Esophagus muscularis mucosa (tissue), 3 donors: ENCODE measurements around the gene PLIN4.

Experiments used
- CTCF ChIP-seq, 3 experiments: fragments of 200-600 bp in 2 of 3; fragments of 450-650 bp in 1 of 3; sonication (generic) in 2 of 3; IDR thresholded peaks; one replicate each; pipeline ENCODE4 v1.5.1; 2017 to 2019; ENCODE audit warnings: antibody characterized with exemption in 3 of 3, mild to moderate bottlenecking in 2 of 3, moderate library complexity in 1 of 3
- POLR2A ChIP-seq: fragments of 450-650 bp; IDR thresholded peaks from one replicate; pipeline ENCODE4 v1.6.1; 2017; ENCODE audit warnings: antibody characterized with exemption, moderate library complexity, mild to moderate bottlenecking, low read depth
- POLR2AphosphoS5 ChIP-seq, 2 donors: sonication (generic); formaldehyde crosslinking; IDR thresholded peaks; one replicate each; pipeline ENCODE4 v1.6.1; 2017; ENCODE audit warnings: antibody characterized with exemption in 2 of 2

GRCh38 chr19:4522291-4523002, 4.2 kb upstream of the PLIN4 start:
- no peak for TF ChIP-seq CTCF (IDR thresholded peaks at IDR 0.05)
- TF ChIP-seq POLR2A = no peak
- no peak for TF ChIP-seq POLR2AphosphoS5 (IDR thresholded peaks at IDR 0.05)
